Measurements from ENCODE around the gene CDA. TPM values are rescaled to one million over a fixed set of nuclear protein-coding genes. Genes with fewer than 3 reads are reported as not detected.

The CDA gene
- total and polyA plus RNA-seq, 9 of the 15 experiments (the other 6 are each of a cell fraction or from before 2014, with no cell fraction given) = not detected

- TF ChIP-seq, protein P1, sequence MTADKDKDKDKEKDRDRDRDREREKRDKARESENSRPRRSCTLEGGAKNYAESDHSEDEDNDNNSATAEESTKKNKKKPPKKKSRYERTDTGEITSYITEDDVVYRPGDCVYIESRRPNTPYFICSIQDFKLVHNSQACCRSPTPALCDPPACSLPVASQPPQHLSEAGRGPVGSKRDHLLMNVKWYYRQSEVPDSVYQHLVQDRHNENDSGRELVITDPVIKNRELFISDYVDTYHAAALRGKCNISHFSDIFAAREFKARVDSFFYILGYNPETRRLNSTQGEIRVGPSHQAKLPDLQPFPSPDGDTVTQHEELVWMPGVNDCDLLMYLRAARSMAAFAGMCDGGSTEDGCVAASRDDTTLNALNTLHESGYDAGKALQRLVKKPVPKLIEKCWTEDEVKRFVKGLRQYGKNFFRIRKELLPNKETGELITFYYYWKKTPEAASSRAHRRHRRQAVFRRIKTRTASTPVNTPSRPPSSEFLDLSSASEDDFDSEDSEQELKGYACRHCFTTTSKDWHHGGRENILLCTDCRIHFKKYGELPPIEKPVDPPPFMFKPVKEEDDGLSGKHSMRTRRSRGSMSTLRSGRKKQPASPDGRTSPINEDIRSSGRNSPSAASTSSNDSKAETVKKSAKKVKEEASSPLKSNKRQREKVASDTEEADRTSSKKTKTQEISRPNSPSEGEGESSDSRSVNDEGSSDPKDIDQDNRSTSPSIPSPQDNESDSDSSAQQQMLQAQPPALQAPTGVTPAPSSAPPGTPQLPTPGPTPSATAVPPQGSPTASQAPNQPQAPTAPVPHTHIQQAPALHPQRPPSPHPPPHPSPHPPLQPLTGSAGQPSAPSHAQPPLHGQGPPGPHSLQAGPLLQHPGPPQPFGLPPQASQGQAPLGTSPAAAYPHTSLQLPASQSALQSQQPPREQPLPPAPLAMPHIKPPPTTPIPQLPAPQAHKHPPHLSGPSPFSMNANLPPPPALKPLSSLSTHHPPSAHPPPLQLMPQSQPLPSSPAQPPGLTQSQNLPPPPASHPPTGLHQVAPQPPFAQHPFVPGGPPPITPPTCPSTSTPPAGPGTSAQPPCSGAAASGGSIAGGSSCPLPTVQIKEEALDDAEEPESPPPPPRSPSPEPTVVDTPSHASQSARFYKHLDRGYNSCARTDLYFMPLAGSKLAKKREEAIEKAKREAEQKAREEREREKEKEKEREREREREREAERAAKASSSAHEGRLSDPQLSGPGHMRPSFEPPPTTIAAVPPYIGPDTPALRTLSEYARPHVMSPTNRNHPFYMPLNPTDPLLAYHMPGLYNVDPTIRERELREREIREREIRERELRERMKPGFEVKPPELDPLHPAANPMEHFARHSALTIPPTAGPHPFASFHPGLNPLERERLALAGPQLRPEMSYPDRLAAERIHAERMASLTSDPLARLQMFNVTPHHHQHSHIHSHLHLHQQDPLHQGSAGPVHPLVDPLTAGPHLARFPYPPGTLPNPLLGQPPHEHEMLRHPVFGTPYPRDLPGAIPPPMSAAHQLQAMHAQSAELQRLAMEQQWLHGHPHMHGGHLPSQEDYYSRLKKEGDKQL (CRISPR knock-in tag; IDR thresholded peaks at IDR 0.05; ENCODE audit: borderline replicate concordance) = no peak
- TF ChIP-seq ZNF584 (CRISPR knock-in tag; IDR thresholded peaks at IDR 0.05; ENCODE audit: low read depth) (no peak), NONO (IDR thresholded peaks at IDR 0.05; ENCODE audit: low read depth in 2 of 2, low read length in 1 of 2) (no peak), ZNF316 (IDR thresholded peaks at IDR 0.05) (no peak), ZNF232 (CRISPR knock-in tag; IDR thresholded peaks at IDR 0.05) (no peak; the same call in 1 of the 2 replicates), BHLHE40 (IDR thresholded peaks at IDR 0.05; ENCODE audit: low read length) (peak; percentile 92), NR4A1 (CRISPR knock-in tag; IDR thresholded peaks at IDR 0.05) (0 out of 2 replicates have a peak, but pooled peaks have one; percentile 14), NR4A1 (tag; IDR thresholded peaks at IDR 0.05) (no peak), ZNF212 (CRISPR knock-in tag; IDR thresholded peaks at IDR 0.05) (0 out of 2 replicates have a peak, but pooled peaks have one; percentile 54), ZBTB11 (CRISPR knock-in tag; IDR thresholded peaks at IDR 0.05) (peak in 2 of 3 experiments; percentile 62 to 93; a peak in 4 of 6 replicates)
- TF ChIP-seq, protein P2, sequence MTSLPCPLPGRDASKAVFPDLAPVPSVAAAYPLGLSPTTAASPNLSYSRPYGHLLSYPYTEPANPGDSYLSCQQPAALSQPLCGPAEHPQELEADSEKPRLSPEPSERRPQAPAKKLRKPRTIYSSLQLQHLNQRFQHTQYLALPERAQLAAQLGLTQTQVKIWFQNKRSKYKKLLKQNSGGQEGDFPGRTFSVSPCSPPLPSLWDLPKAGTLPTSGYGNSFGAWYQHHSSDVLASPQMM (CRISPR knock-in tag; IDR thresholded peaks at IDR 0.05) = no peak
- TF ChIP-seq, protein P3, sequence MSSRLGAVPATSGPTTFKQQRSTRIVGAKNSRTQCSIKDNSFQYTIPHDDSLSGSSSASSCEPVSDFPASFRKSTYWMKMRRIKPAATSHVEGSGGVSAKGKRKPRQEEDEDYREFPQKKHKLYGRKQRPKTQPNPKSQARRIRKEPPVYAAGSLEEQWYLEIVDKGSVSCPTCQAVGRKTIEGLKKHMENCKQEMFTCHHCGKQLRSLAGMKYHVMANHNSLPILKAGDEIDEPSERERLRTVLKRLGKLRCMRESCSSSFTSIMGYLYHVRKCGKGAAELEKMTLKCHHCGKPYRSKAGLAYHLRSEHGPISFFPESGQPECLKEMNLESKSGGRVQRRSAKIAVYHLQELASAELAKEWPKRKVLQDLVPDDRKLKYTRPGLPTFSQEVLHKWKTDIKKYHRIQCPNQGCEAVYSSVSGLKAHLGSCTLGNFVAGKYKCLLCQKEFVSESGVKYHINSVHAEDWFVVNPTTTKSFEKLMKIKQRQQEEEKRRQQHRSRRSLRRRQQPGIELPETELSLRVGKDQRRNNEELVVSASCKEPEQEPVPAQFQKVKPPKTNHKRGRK (tag; IDR thresholded peaks at IDR 0.05) = no peak
These were observed 72.6 kb downstream of the CDA start, which contains the start of gene DDOST (continued) for GRCh38 chr1:20661207-20662109.
